CD14-positive monocyte (primary cell): ENCODE data around the gene IL5RA. TPM values are rescaled to one million over a fixed set of nuclear protein-coding genes. Genes with fewer than 3 reads are reported as not detected.

Experiments
- DNase-seq, 3 donors: peaks; one replicate each; pipeline ENCODE4 v3.0.0-alpha.2; 2011 to 2022
- H2AFZ ChIP-seq: 2 replicates; pipeline ENCODE4 v1.6.0; 2012; ENCODE audit warnings: mild to moderate bottlenecking, low read depth, low read length, inconsistent platforms; ENCODE audit not compliant: insufficient read depth, poor library complexity, severe bottlenecking
- H3K27ac ChIP-seq, 2 donors: 1 replicate in 1 of 2; 2 replicates in 1 of 2; pipeline ENCODE4 v1.5.1; 2012 to 2013; ENCODE audit warnings: low read length in 2 of 2, control low read depth in 1 of 2, inconsistent platforms in 1 of 2, low read depth in 1 of 2, mild to moderate bottlenecking in 1 of 2
- H3K27me3 ChIP-seq, 2 donors: one replicate each; pipeline versions ENCODE4 v1.6.0 to v1.6.1; 2011 to 2013; ENCODE audit warnings: low read length in 2 of 2; ENCODE audit not compliant: control insufficient read depth in 2 of 2, insufficient read depth in 2 of 2
- H3K36me3 ChIP-seq, 2 donors: replicated peaks in 1 of 2; 1 replicate in 1 of 2; 2 replicates in 1 of 2; pipeline versions ENCODE4 v1.5.1 to v1.6.1; 2012 to 2013; ENCODE audit warnings: low read length in 2 of 2, control low read depth in 1 of 2, inconsistent platforms in 1 of 2, mild to moderate bottlenecking in 1 of 2; ENCODE audit not compliant: insufficient read depth in 2 of 2, control insufficient read depth in 1 of 2
- H3K4me1 ChIP-seq, 2 donors: 1 replicate in 1 of 2; 2 replicates in 1 of 2; pipeline versions ENCODE4 v1.5.1 to v1.6.1; 2012 to 2013; ENCODE audit warnings: low read length in 2 of 2, control low read depth in 1 of 2, inconsistent platforms in 1 of 2, mild to moderate bottlenecking in 1 of 2, moderate library complexity in 1 of 2; ENCODE audit not compliant: insufficient read depth in 2 of 2, control insufficient read depth in 1 of 2
- H3K4me2 ChIP-seq: replicated peaks from 2 replicates; pipeline ENCODE3; 2012; ENCODE audit warnings: low read length, moderate library complexity, mild to moderate bottlenecking; ENCODE audit not compliant: poor library complexity, severe bottlenecking; ENCODE audit errors: extremely low read depth
- H3K4me3 ChIP-seq, 3 experiments: fragments of 200-600 bp in 1 of 3; sonication (generic) in 1 of 3; replicated peaks in 1 of 3; 1 replicate in 2 of 3; 2 replicates in 1 of 3; pipeline ENCODE4 v1.5.1; 2011 to 2013; ENCODE audit warnings: low read length in 3 of 3, mild to moderate bottlenecking in 3 of 3, control low read depth in 2 of 3, low read depth in 2 of 3, inconsistent platforms in 1 of 3, moderate library complexity in 1 of 3
- H3K79me2 ChIP-seq: 2 replicates; pipeline ENCODE4 v1.6.0; 2012; ENCODE audit warnings: mild to moderate bottlenecking, control low read depth, inconsistent platforms, low read length, moderate library complexity; ENCODE audit not compliant: insufficient read depth
- H3K9ac ChIP-seq: 2 replicates; pipeline ENCODE4 v1.6.0; 2017; ENCODE audit warnings: low read length, mild to moderate bottlenecking; ENCODE audit not compliant: insufficient read depth, poor library complexity, severe bottlenecking
- H3K9me3 ChIP-seq, 2 donors: replicated peaks in 1 of 2; 1 replicate in 1 of 2; 2 replicates in 1 of 2; pipeline versions ENCODE4 v1.5.1 to v1.6.1; 2012 to 2013; ENCODE audit warnings: low read length in 2 of 2, control low read depth in 1 of 2; ENCODE audit not compliant: control insufficient read depth in 1 of 2, insufficient read depth in 1 of 2
- H4K20me1 ChIP-seq: 2 replicates; pipeline ENCODE4 v1.6.0; 2012; ENCODE audit warnings: mild to moderate bottlenecking, low read length, control low read depth, moderate library complexity; ENCODE audit not compliant: insufficient read depth
- H3K27ac Mint-ChIP-seq, 7 donors: one replicate each; pipeline ENCODE4 v1.8.0; 2020; ENCODE audit warnings: mild to moderate bottlenecking in 7 of 7, mixed read lengths in 7 of 7, moderate library complexity in 6 of 7, inconsistent platforms in 2 of 7
- H3K27me3 Mint-ChIP-seq, 3 donors: one replicate each; pipeline ENCODE4 v1.8.0; 2021 to 2022; ENCODE audit warnings: low read depth in 3 of 3, mild to moderate bottlenecking in 3 of 3, mixed read lengths in 3 of 3, moderate library complexity in 3 of 3, inconsistent platforms in 1 of 3
- H3K36me3 Mint-ChIP-seq, 2 donors: one replicate each; pipeline ENCODE4 v1.8.0; 2020; ENCODE audit warnings: mixed read lengths in 2 of 2, inconsistent platforms in 1 of 2, mild to moderate bottlenecking in 1 of 2
- H3K4me1 Mint-ChIP-seq: one replicate; pipeline ENCODE4 v1.8.0; 2020; ENCODE audit warnings: mild to moderate bottlenecking, mixed read lengths
- H3K4me3 Mint-ChIP-seq, 2 donors: one replicate each; pipeline ENCODE4 v1.8.0; 2020; ENCODE audit warnings: mild to moderate bottlenecking in 2 of 2, mixed read lengths in 2 of 2, moderate library complexity in 1 of 2
- H3K9me3 Mint-ChIP-seq, 7 donors: one replicate each; pipeline ENCODE4 v1.8.0; 2020 to 2022; ENCODE audit warnings: mixed read lengths in 7 of 7, mild to moderate bottlenecking in 6 of 7, moderate library complexity in 6 of 7, inconsistent platforms in 2 of 7
- WGBS: methylation state at CpG from one replicate; pipeline ENCODE4 v1.1.5; 2013; ENCODE audit warnings: missing lambda C conversion rate; ENCODE audit not compliant: insufficient coverage; 5-methylcytosine and 5-hydroxymethylcytosine counted together
- intact Hi-C, 2 donors: fragments of 100-400 bp; cut with micrococcal nuclease; formaldehyde crosslinking; loops; one replicate each; pipeline versions ENCODE4 v1.15.0 to v1.15.1; 2023
- polyA plus RNA-seq, 3 donors: library from polyadenylated mRNA; depleted of rRNA in 1 of 3; unstranded in 2 of 3; stranded (reverse) in 1 of 3; fragments of 300-500 nt in 2 of 3; fragments of >200 nt in 1 of 3; fragmentation: Illumina TruSeq in 2 of 3; gene quantifications; 1 replicate in 2 of 3; 2 replicates in 1 of 3; pipeline ENCODE4 v1.2.3, GENCODE V29; 2012 to 2021
- TF ChIP-seq, protein P1 (sequence below): fragments of 200-600 bp; IDR thresholded peaks from one replicate; pipeline ENCODE4 v1.8.0; 2022; ENCODE audit warnings: antibody characterized with exemption, mild to moderate bottlenecking

The IL5RA gene
- polyA plus RNA-seq, 3 donors = not detected

DNA sequence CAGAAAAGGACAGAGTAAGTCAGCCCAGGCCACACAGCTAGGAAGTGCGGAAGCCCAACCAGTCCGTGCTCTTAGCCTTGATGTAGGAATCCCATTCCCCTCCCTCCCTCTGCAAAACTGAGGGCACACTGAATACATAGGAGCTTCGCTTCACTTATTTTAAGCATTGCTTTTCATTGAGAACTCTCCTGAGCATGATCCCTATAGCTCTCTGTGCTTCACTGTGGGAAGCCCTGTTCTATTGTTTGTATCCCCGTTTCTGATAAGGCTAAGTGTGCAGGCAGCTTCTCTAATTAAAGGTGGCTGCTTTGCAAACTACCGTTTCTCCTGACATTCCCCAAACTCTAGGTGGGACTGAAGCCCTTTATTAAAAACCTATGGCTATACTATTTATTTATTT is 29.9 kb downstream of the IL5RA start:
- DNase-seq = no peak
- H3K36me3 Mint-ChIP-seq = no peaks in the 10 kb centered on the region
- no peak overlapping the region for H3K4me3 Mint-ChIP-seq
- peaks cover 0 to 2% (median 0%) of the 10 kb centered on the region in 7 donors for H3K9me3 Mint-ChIP-seq
- Histone ChIP-seq H3K36me3 (no peaks in the 10 kb centered on the region), H3K4me2 (no peak overlapping the region), H3K4me3 (no peak overlapping the region), H4K20me1 (no peaks in the 10 kb centered on the region), H3K9me3 (no peaks in the 10 kb centered on the region), H3K79me2 (no peaks in the 10 kb centered on the region), H2AFZ (no peak overlapping the region), H3K27ac (no peak overlapping the region), H3K27me3 (no peaks in the 10 kb centered on the region), H3K9ac (no peak overlapping the region), H3K4me1 (no peaks in the 10 kb centered on the region)
- H3K4me1 Mint-ChIP-seq = no peaks in the 10 kb centered on the region
- peaks cover 0 to 2% (median 0%) of the 10 kb centered on the region in 3 donors for H3K27me3 Mint-ChIP-seq
- WGBS = 80% methylated on average over 1 of the region's 5 CpGs
- no peak overlapping the region for H3K27ac Mint-ChIP-seq
- TF ChIP-seq, protein P1, sequence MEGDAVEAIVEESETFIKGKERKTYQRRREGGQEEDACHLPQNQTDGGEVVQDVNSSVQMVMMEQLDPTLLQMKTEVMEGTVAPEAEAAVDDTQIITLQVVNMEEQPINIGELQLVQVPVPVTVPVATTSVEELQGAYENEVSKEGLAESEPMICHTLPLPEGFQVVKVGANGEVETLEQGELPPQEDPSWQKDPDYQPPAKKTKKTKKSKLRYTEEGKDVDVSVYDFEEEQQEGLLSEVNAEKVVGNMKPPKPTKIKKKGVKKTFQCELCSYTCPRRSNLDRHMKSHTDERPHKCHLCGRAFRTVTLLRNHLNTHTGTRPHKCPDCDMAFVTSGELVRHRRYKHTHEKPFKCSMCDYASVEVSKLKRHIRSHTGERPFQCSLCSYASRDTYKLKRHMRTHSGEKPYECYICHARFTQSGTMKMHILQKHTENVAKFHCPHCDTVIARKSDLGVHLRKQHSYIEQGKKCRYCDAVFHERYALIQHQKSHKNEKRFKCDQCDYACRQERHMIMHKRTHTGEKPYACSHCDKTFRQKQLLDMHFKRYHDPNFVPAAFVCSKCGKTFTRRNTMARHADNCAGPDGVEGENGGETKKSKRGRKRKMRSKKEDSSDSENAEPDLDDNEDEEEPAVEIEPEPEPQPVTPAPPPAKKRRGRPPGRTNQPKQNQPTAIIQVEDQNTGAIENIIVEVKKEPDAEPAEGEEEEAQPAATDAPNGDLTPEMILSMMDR = no peak
- intact Hi-C loops = no loop called here

DNA sequence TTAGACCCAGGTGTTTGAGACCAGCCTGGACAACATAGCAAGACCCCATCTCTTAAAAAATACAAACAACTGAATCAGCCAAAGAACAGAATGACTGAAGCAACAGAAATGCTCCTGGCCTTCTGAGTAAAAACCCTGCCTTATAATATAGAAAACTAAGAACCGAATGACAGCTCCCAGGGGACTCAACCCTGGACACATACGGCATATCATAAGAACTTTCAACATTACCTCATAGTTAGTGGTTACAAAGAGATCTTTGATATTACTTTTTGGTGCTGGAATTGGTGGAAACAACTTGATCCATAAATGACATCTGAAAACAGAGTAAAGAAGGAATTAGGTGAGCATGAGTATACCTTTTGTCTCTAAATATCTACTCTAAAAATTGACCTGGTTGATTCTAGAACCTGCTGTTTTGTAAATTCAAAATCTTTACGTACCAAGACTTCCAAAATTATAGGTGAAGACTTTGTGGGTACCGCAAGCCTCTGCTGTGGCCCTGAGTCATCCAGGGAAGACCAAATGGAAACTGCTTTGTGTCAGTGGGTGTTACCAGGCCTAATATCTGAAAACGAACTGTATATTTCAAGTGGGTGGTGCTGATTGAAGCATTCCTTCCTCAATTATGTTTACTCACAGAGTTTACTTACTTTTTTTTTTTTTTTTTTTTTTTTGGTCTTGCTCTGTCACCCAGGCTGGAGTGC is 35.5 kb downstream of the IL5RA start:
- H3K9me3 ChIP-seq = no peaks in the 10 kb centered on the region
- no peaks in the 10 kb centered on the region for H3K36me3 ChIP-seq
- no peak overlapping the region for H3K9ac ChIP-seq
- H3K4me3 Mint-ChIP-seq = no peak overlapping the region
- no peaks in the 10 kb centered on the region for H3K4me1 ChIP-seq
- H3K27me3 ChIP-seq = no peaks in the 10 kb centered on the region
- TF ChIP-seq, protein P1 = no peak
- no peak overlapping the region for H3K27ac ChIP-seq
- H3K4me2 ChIP-seq = no peak overlapping the region
- no peak overlapping the region for H3K4me3 ChIP-seq
- no peaks in the 10 kb centered on the region for H3K4me1 Mint-ChIP-seq
- no peaks in the 10 kb centered on the region for H3K79me2 ChIP-seq
- 100% methylated on average over 1 of the region's 5 CpGs for WGBS
- H3K27ac Mint-ChIP-seq = no peak overlapping the region
- DNase-seq = no peak
- H3K27me3 Mint-ChIP-seq = peaks cover 0 to 3% (median 0%) of the 10 kb centered on the region in 3 donors
- no peaks in the 10 kb centered on the region for H3K36me3 Mint-ChIP-seq
- no peak overlapping the region for H2AFZ ChIP-seq
- H3K9me3 Mint-ChIP-seq = peaks cover 0 to 4% (median 2%) of the 10 kb centered on the region in 7 donors
- H4K20me1 ChIP-seq = no peaks in the 10 kb centered on the region
- intact Hi-C loops = no loop called here
